CD4-positive, alpha-beta T cell (primary cell): Measurements from ENCODE around the gene IL13. TPM values are rescaled to one million over a fixed set of nuclear protein-coding genes. Genes with fewer than 3 reads are reported as not detected.

Source experiments
- ATAC-seq: fragments of 200-7000 bp; cut with Tn5 transposase; one replicate; pipeline ENCODE4 v1.10.0; 2022; ENCODE audit warnings: mild to moderate bottlenecking; ENCODE audit not compliant: poor library complexity
- CTCF ChIA-PET: fragments of 350-600 bp; sonication (Branson Sonifier 250); formaldehyde crosslinking; loops from one replicate; lab custom pipeline; 2021; ENCODE audit warnings: antibody characterized with exemption, inconsistent platforms; lab: Charles Lee
- POLR2A ChIA-PET: fragments of 350-600 bp; sonication (Branson Sonifier 250); formaldehyde crosslinking; loops from one replicate; lab custom pipeline; 2021; ENCODE audit warnings: antibody characterized with exemption, inconsistent platforms; lab: Charles Lee
- DNase-seq, 14 experiments: peaks; one replicate each; pipeline ENCODE4 v3.0.0-alpha.2; 2013 to 2020; ENCODE audit warnings: mixed read lengths in 2 of 14
- H3K27ac ChIP-seq, 2 donors: one replicate each; pipeline versions ENCODE4 v1.5.1 to v1.7.0; 2013; ENCODE audit warnings: low read length in 2 of 2, low read depth in 1 of 2, mild to moderate bottlenecking in 1 of 2
- H3K27me3 ChIP-seq, 2 experiments: 1 replicate in 1 of 2; 2 replicates in 1 of 2; pipeline versions ENCODE4 v1.6.1 to v1.7.0; 2013; ENCODE audit warnings: low read length in 2 of 2, control low read depth in 1 of 2, mild to moderate bottlenecking in 1 of 2, moderate library complexity in 1 of 2; ENCODE audit not compliant: insufficient read depth in 2 of 2, control insufficient read depth in 1 of 2
- H3K36me3 ChIP-seq: one replicate; pipeline ENCODE4 v1.6.1; 2013; ENCODE audit warnings: low read length, control low read depth; ENCODE audit not compliant: insufficient read depth
- H3K4me1 ChIP-seq: one replicate; pipeline ENCODE4 v1.6.1; 2013; ENCODE audit warnings: low read length, control low read depth; ENCODE audit not compliant: insufficient read depth
- H3K4me3 ChIP-seq: one replicate; pipeline ENCODE4 v1.5.1; 2013; ENCODE audit warnings: mild to moderate bottlenecking, low read length, moderate library complexity
- H3K9me3 ChIP-seq, 2 experiments: 1 replicate in 1 of 2; 2 replicates in 1 of 2; pipeline versions ENCODE4 v1.6.1 to v1.7.0; 2013; ENCODE audit warnings: low read length in 2 of 2, mild to moderate bottlenecking in 2 of 2, control low read depth in 1 of 2, moderate library complexity in 1 of 2; ENCODE audit not compliant: control insufficient read depth in 1 of 2, insufficient read depth in 1 of 2
- H3K27ac Mint-ChIP-seq: one replicate; pipeline ENCODE4 v1.8.0; 2020; ENCODE audit warnings: mixed read lengths
- H3K27me3 Mint-ChIP-seq: one replicate; pipeline ENCODE4 v1.8.0; 2021; ENCODE audit warnings: mixed read lengths
- H3K36me3 Mint-ChIP-seq: one replicate; pipeline ENCODE4 v1.8.0; 2021; ENCODE audit warnings: low read depth, mixed read lengths
- H3K4me1 Mint-ChIP-seq: one replicate; pipeline ENCODE4 v1.8.0; 2021; ENCODE audit warnings: low read depth, mixed read lengths
- H3K4me3 Mint-ChIP-seq: one replicate; pipeline ENCODE4 v1.8.0; 2020; ENCODE audit warnings: mild to moderate bottlenecking, mixed read lengths
- H3K9me3 Mint-ChIP-seq: one replicate; pipeline ENCODE4 v1.8.0; 2020; ENCODE audit warnings: mixed read lengths
- CTCF ChIP-seq: fragments of 200-600 bp; IDR thresholded peaks from one replicate; pipeline ENCODE4 v1.8.0; 2022; ENCODE audit warnings: antibody characterized with exemption, mild to moderate bottlenecking
- intact Hi-C, 2 experiments: fragments of 100-400 bp; cut with DNase I in 1 of 2; cut with micrococcal nuclease in 1 of 2; formaldehyde crosslinking; loops; one replicate each; pipeline versions ENCODE4 v1.15.1 to v1.9.0; 2023 to 2025; cut with DNase I, micrococcal nuclease
- total RNA-seq, 174 experiments: library from RNA in 2 of 174; stranded (reverse) in 2 of 174; gene quantifications; one replicate each; pipeline ENCODE4 v1.2.3 and lab custom pipeline; 2021 to 2026

Gene IL13
- total RNA-seq, 2 experiments from 2014 or later = 0.17 TPM; not detected in 1

GRCh38 chr5:132679717-132680380, 21.9 kb downstream of the IL13 start:
- H3K4me3 Mint-ChIP-seq = no peak overlapping the region

GRCh38 chr5:132680780-132681475, 23.0 kb downstream of the IL13 start:
- no peak for TF ChIP-seq CTCF
- H3K4me1 ChIP-seq = no peaks in the 10 kb centered on the region
- no peaks in the 10 kb centered on the region for H3K27me3 Mint-ChIP-seq
- H3K9me3 ChIP-seq = no peaks in the 10 kb centered on the region
- no peak overlapping the region for H3K4me3 ChIP-seq
- no peaks in the 10 kb centered on the region for H3K4me1 Mint-ChIP-seq
- ATAC-seq = no peak
- intact Hi-C loops = no loop called here
- no peaks in the 10 kb centered on the region for H3K9me3 Mint-ChIP-seq
- POLR2A ChIA-PET = no interaction called here
- no peaks in the 10 kb centered on the region for H3K36me3 Mint-ChIP-seq
- CTCF ChIA-PET = no interaction called here
- H3K27ac ChIP-seq = no peak overlapping the region
- DNase-seq = no peak
- no peaks in the 10 kb centered on the region for H3K36me3 ChIP-seq
- no peaks in the 10 kb centered on the region for H3K27me3 ChIP-seq
- no peak overlapping the region for H3K4me3 Mint-ChIP-seq
- H3K27ac Mint-ChIP-seq = no peak overlapping the region

More at GRCh38 chr5:132679717-132680380, 21.9 kb downstream of the IL13 start:
- H3K36me3 ChIP-seq = no peaks in the 10 kb centered on the region
- H3K4me3 ChIP-seq = no peak overlapping the region
- H3K27me3 ChIP-seq = no peaks in the 10 kb centered on the region
- no peak for ATAC-seq
- POLR2A ChIA-PET = no interaction called here
- H3K27ac ChIP-seq = no peak overlapping the region
- intact Hi-C loops = no loop called here
- H3K9me3 ChIP-seq = no peaks in the 10 kb centered on the region
- no peak overlapping the region for H3K27ac Mint-ChIP-seq
- no peaks in the 10 kb centered on the region for H3K27me3 Mint-ChIP-seq
- no peaks in the 10 kb centered on the region for H3K9me3 Mint-ChIP-seq
- DNase-seq = no peak
- H3K4me1 ChIP-seq = no peaks in the 10 kb centered on the region
- CTCF ChIA-PET = no interaction called here
- no peak for TF ChIP-seq CTCF
- no peaks in the 10 kb centered on the region for H3K36me3 Mint-ChIP-seq
- no peaks in the 10 kb centered on the region for H3K4me1 Mint-ChIP-seq

GRCh38 chr5:132681476-132681831, 23.5 kb downstream of the IL13 start:
- ATAC-seq = no peak
- no peaks in the 10 kb centered on the region for H3K9me3 Mint-ChIP-seq

More at GRCh38 chr5:132681476-132681831, 23.5 kb downstream of the IL13 start:
- no peaks in the 10 kb centered on the region for H3K4me1 ChIP-seq
- H3K27ac Mint-ChIP-seq = no peak overlapping the region
- DNase-seq = no peak
- H3K4me3 ChIP-seq = no peak overlapping the region
- H3K4me1 Mint-ChIP-seq = no peaks in the 10 kb centered on the region
- no peak for TF ChIP-seq CTCF
- H3K27ac ChIP-seq = no peak overlapping the region
- ChIA-PET CTCF (no interaction called here), POLR2A (no interaction called here)
- H3K27me3 Mint-ChIP-seq = no peaks in the 10 kb centered on the region
- no peaks in the 10 kb centered on the region for H3K27me3 ChIP-seq
- no peaks in the 10 kb centered on the region for H3K36me3 Mint-ChIP-seq
- H3K4me3 Mint-ChIP-seq = no peak overlapping the region
- no peaks in the 10 kb centered on the region for H3K9me3 ChIP-seq
- no peaks in the 10 kb centered on the region for H3K36me3 ChIP-seq
- intact Hi-C loops = no loop called here
